ENCODE measurements around the gene YY1. TPM values are rescaled to one million over a fixed set of nuclear protein-coding genes. Genes with fewer than 3 reads are reported as not detected.

The YY1 gene
- total RNA-seq, 1 donor from 2014 or later: 89.0 TPM

DNA sequence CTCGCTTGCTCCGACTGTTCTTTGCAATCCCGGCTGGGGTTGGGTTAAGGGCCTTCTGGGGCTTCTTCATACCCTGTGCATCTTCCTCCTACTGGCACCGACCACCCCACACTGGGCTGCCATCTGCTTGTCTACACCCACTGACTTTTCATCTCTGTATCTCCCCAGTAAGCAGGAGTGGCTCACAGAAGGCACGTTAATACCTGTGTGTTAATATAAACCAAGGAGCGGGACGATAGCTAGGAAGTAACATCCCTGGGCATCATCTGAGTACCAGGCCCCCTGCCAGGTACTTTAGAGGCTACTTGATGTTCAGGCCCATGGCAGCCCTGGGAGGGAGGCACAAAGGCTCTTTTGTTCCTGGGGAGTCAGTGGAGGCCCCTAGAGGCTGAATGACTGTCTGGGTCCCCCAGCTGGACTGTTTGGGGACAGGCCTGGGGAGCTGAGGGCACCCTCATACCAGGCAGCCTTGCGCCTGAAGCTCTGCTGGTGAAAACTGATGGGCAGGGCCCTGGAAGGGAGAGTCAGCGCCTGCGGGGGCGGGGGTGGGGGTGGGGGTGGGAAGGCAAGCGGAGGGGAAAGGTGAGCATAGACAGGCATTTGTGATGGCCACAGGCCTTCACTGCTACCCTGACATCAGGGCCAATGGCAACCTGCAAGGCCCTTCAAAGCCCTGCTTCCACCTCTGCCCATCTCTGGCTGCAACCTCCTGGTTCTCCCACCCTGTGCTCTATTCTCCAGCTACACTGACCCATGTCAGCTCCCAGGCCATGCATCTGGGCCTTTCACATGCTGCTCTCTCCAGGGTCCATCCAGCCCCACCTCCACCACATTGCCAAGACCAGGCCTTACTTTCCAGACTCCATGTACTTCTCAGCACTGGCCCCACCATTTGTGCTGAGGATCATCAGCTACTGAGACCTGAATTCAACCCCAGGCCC is 45.3 kb upstream of the YY1 start:
- Mint-ChIP-seq H3K4me3 (peak overlapping the region; percentile 65), H3K27ac (peak overlapping the region; percentile 88), H3K9me3 (no peaks in the 10 kb centered on the region), H3K27me3 (ENCODE audit: low read depth) (no peaks in the 10 kb centered on the region), H3K36me3 (peaks cover under 1% of the 10 kb centered on the region), H3K4me1 (peaks cover 12% of the 10 kb centered on the region)
- DNase-seq (ENCODE audit: low spot score in 2 of 2, unreplicated experiment in 2 of 2): no peak
- TF ChIP-seq, protein P1, sequence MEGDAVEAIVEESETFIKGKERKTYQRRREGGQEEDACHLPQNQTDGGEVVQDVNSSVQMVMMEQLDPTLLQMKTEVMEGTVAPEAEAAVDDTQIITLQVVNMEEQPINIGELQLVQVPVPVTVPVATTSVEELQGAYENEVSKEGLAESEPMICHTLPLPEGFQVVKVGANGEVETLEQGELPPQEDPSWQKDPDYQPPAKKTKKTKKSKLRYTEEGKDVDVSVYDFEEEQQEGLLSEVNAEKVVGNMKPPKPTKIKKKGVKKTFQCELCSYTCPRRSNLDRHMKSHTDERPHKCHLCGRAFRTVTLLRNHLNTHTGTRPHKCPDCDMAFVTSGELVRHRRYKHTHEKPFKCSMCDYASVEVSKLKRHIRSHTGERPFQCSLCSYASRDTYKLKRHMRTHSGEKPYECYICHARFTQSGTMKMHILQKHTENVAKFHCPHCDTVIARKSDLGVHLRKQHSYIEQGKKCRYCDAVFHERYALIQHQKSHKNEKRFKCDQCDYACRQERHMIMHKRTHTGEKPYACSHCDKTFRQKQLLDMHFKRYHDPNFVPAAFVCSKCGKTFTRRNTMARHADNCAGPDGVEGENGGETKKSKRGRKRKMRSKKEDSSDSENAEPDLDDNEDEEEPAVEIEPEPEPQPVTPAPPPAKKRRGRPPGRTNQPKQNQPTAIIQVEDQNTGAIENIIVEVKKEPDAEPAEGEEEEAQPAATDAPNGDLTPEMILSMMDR (IDR thresholded peaks at IDR 0.05; ENCODE audit: unreplicated experiment): no peak

DNA sequence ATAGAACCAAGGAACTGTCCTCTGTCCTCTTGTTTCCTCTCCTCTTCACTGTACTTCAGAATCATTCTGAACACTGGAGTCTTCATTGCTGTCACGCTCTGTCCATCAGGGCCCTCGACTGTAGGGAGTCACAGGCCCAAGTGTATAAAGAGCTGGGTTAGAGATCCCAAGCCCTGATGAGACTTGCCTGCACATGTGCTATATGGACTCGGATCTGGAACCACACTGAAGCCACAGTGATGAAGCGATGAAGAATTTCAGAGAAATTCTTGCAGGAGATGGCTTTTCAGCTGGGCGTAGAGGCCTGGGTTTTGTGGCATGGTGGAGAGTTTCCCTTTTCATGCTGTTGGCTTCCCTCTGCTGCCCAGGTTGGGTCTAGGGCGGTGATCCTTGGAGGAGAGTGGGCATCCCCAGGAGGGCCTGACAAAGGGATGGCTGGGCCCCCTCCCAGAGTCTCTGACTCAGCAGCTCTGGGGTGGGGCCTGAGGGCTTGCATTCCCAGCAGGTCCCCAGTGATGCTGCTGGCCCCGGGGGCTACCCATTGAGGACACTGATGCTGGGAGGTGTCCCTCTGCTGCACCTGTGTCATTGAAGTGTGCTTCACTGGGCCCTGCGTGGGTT is 39.6 kb upstream of the YY1 start:
- DNase-seq (ENCODE audit: low spot score in 2 of 2, unreplicated experiment in 2 of 2): no peak
- TF ChIP-seq, protein P1 (IDR thresholded peaks at IDR 0.05; ENCODE audit: unreplicated experiment): no peak
- Mint-ChIP-seq H3K27me3 (ENCODE audit: low read depth) (no peaks in the 10 kb centered on the region), H3K9me3 (no peaks in the 10 kb centered on the region), H3K4me3 (no peak overlapping the region), H3K4me1 (no peaks in the 10 kb centered on the region), H3K27ac (no peak overlapping the region), H3K36me3 (no peaks in the 10 kb centered on the region)

DNA sequence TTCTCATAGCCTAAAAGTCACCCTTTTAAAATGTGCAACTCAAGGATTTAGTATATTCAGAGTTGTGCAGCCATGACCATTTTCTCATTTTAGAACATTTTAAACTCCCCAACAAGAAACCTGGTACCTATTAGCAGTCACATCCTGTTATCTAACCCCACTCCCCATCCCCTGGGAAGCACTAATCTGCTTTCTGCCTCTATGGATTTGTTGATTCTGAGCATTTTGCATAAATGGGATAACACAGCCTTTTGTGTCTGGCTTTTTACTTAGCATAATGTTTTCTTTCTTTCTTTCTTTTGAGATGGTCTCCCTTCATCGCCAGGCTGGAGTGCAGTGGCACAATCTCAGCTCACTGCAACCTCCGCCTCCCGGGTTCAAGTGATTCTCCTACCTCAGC is 38.6 kb upstream of the YY1 start:
- Mint-ChIP-seq H3K4me1 (no peaks in the 10 kb centered on the region), H3K27me3 (ENCODE audit: low read depth) (no peaks in the 10 kb centered on the region), H3K9me3 (no peaks in the 10 kb centered on the region), H3K36me3 (no peaks in the 10 kb centered on the region), H3K4me3 (no peak overlapping the region), H3K27ac (no peak overlapping the region)
- DNase-seq (ENCODE audit: low spot score in 2 of 2, unreplicated experiment in 2 of 2): no peak
- TF ChIP-seq, protein P1 (IDR thresholded peaks at IDR 0.05; ENCODE audit: unreplicated experiment): no peak

DNA sequence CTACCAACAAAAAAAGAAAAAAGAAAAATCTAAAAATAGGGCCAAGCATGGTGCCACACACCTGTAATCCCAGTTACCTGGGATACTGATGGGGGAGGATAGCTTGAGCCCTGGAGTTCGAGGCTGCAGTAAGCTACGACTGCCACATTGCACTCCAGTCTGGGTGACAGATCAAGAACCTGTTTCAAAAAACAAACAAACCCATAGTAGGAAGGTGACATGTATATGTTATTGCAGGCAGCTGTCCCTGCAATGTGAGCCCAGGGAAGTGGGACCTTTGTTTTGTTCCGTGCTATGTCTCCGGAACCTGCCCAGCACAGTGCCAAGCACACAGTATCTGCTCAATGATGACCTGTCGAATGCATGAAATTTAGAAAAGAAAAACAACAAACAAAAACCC is 37.2 kb upstream of the YY1 start:
- no peaks in the 10 kb centered on the region for H3K27me3 Mint-ChIP-seq (ENCODE audit: low read depth)
- TF ChIP-seq, protein P1 (IDR thresholded peaks at IDR 0.05; ENCODE audit: unreplicated experiment): no peak
- H3K9me3 Mint-ChIP-seq: no peaks in the 10 kb centered on the region
- H3K4me1 Mint-ChIP-seq: no peaks in the 10 kb centered on the region
- no peak overlapping the region for H3K27ac Mint-ChIP-seq
- H3K36me3 Mint-ChIP-seq: no peaks in the 10 kb centered on the region
- no peak overlapping the region for H3K4me3 Mint-ChIP-seq
- DNase-seq (ENCODE audit: low spot score in 2 of 2, unreplicated experiment in 2 of 2): no peak

DNA sequence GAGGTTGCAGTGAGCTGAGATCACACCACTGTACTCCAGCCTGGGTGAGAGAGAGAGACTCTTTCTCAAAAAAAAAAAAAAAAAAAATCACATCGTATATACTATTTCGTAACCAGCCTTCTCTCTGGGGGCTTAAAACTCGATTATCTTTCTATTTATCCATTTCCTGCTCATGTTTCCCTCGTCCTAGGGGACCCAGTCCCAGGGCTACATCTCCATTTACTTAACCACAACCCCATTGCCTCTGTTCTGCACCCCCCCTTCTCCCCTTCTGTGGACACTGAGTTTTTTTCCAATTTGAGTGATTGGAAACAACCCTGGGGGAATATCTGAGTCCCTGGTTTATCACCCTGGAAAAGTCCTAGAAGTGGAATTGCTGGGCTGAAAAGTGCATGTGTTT is 36.2 kb upstream of the YY1 start:
- no peaks in the 10 kb centered on the region for H3K4me1 Mint-ChIP-seq
- peaks cover 9% of the 10 kb centered on the region for H3K36me3 Mint-ChIP-seq
- TF ChIP-seq, protein P1 (IDR thresholded peaks at IDR 0.05; ENCODE audit: unreplicated experiment): no peak
- H3K9me3 Mint-ChIP-seq: no peaks in the 10 kb centered on the region
- no peak overlapping the region for H3K27ac Mint-ChIP-seq
- H3K27me3 Mint-ChIP-seq (ENCODE audit: low read depth): no peaks in the 10 kb centered on the region
- no peak for DNase-seq (ENCODE audit: low spot score in 2 of 2, unreplicated experiment in 2 of 2)
- H3K4me3 Mint-ChIP-seq: no peak overlapping the region

Measured in mesothelial cell of epicardium (in vitro differentiated cells).